Stimulated activated CD4-positive, alpha-beta T cell treated with anti-CD3 and anti-CD28 coated beads, Interleukin-15, amount 100 ng/mL, for 48 hours (primary cell): Measurements from ENCODE around the gene TRIM4.

Experiments
- DNase-seq, 2 donors: peaks; one replicate each; pipeline ENCODE4 v3.0.0-alpha.2; 2020; ENCODE audit warnings: low read depth in 2 of 2

TRIM4 gene

GRCh38 chr7:99842926-99843325, 76.4 kb downstream of the TRIM4 start:
- no peak for DNase-seq
